Small intestine (tissue), 7 donors: ENCODE data around the gene CEP192. TPM values are rescaled to one million over a fixed set of nuclear protein-coding genes. Genes with fewer than 3 reads are reported as not detected.
A peak's percentile ranks its signal among the peaks of the same experiment; 100 is the strongest.

ENCODE experiments used
- DNase-seq, 2 donors: peaks; one replicate each; pipeline versions ENCODE4 v3.0.0 to v3.0.0-alpha.2; 2013
- FAIRE-seq: peaks from 2 replicates; lab custom pipeline; 2012; peaks lifted over from hg19 to GRCh38; lab: Jason Lieb, UNC
- H3K27ac ChIP-seq, 3 donors: one replicate each; pipeline ENCODE4 v1.5.1; 2013; ENCODE audit warnings: low read length in 2 of 3, mild to moderate bottlenecking in 2 of 3, control low read depth in 1 of 3, inconsistent platforms in 1 of 3, low read depth in 1 of 3, moderate library complexity in 1 of 3
- H3K27me3 ChIP-seq, 3 donors: one replicate each; pipeline ENCODE4 v1.6.1; 2013; ENCODE audit warnings: low read length in 3 of 3, inconsistent platforms in 1 of 3; ENCODE audit not compliant: control insufficient read depth in 3 of 3, insufficient read depth in 3 of 3
- H3K36me3 ChIP-seq, 3 donors: one replicate each; pipeline ENCODE4 v1.6.1; 2013; ENCODE audit warnings: low read length in 3 of 3, inconsistent platforms in 1 of 3, low read depth in 1 of 3, mild to moderate bottlenecking in 1 of 3, moderate library complexity in 1 of 3; ENCODE audit not compliant: control insufficient read depth in 3 of 3, insufficient read depth in 2 of 3
- H3K4me1 ChIP-seq, 3 donors: one replicate each; pipeline ENCODE4 v1.6.1; 2013; ENCODE audit warnings: low read length in 2 of 3, inconsistent platforms in 1 of 3, low read depth in 1 of 3, mild to moderate bottlenecking in 1 of 3, moderate library complexity in 1 of 3; ENCODE audit not compliant: control insufficient read depth in 3 of 3, insufficient read depth in 2 of 3
- H3K4me3 ChIP-seq, 3 donors: one replicate each; pipeline ENCODE4 v1.5.1; 2013; ENCODE audit warnings: low read length in 3 of 3, control low read depth in 1 of 3, inconsistent platforms in 1 of 3, low read depth in 1 of 3, mild to moderate bottlenecking in 1 of 3, moderate library complexity in 1 of 3
- H3K9me3 ChIP-seq, 2 donors: one replicate each; pipeline ENCODE4 v1.6.1; 2013; ENCODE audit warnings: low read depth in 1 of 2, low read length in 1 of 2; ENCODE audit not compliant: control insufficient read depth in 2 of 2, insufficient read depth in 1 of 2
- WGBS, 3 donors: extraction: QIAGEN DNeasy Blood & Tissue Kit; methylation state at CpG; one replicate each; pipeline ENCODE4 v1.1.7; 2013; 5-methylcytosine and 5-hydroxymethylcytosine counted together
- polyA plus RNA-seq, 4 donors: library from polyadenylated mRNA; stranded (reverse) in 3 of 4; unstranded in 1 of 4; fragments of 200-250 nt in 3 of 4; fragments of 120-200 nt in 1 of 4; gene quantifications; one replicate each; pipeline versions ENCODE4 v1.2.1 to v1.2.3, GENCODE V29; 2013
- donor health status: healthy with polysubstance abuse.
- donor health status: control.
- donor health status: control.
- donor health status: Bipolar disorder and iron deficiency.
- donor health status: healthy.

Gene CEP192
- polyA plus RNA-seq, 4 donors = 9.6 to 29.3 (median 12.4) TPM

DNA sequence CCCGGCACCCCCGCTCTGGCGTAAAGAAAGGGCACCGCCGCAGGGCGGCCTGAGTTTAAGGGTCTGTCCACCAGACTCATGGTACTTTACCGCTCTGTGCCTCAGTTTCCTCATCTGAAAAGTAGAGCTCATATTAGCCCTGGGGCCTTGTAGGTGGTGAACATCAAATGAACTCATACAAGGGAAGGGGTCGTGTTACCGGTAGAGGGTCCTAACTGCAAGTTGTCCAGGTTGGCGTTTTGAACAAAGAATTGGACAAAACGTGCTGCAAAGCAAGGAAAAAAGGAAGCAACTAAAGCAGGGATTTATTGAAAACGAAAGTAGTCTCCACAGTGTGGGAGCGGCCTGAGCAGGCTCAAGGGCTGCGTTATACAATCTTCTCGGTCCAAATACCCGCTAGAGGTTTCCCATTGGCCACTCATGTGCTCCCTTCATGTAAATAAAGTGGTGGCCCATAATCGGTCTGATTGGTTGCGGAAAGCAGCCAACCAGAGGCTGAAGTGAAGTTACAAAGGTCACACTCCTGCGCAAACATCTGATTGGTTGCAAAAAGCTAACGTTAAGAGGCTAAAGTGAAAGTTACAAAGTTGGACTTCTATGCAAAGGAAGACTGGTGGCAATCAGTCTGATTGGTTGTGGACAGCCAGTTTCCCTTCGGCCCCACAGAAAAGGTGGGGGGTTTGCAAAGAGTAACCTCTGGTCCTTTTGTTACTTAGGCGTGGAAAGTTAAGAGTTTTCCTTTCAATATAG is 146.7 kb downstream of the CEP192 start:
- peak overlapping the region; percentile 42 to 62 (median 48) for H3K4me3 ChIP-seq
- peaks cover 0 to 8% of the 10 kb centered on the region in 2 donors for H3K9me3 ChIP-seq
- peaks cover 0 to 30% (median 0%) of the 10 kb centered on the region in 3 donors for H3K27me3 ChIP-seq
- DNase-seq = peak; percentile 48 to 99
- peak overlapping the region in 2 of 3 donors; percentile 80 to 88 for H3K27ac ChIP-seq
- peaks cover 0 to 2% (median 0%) of the 10 kb centered on the region in 3 donors for H3K4me1 ChIP-seq
- FAIRE-seq = peak; percentile 85
- no peaks in the 10 kb centered on the region for H3K36me3 ChIP-seq
- WGBS, 3 donors = 10 to 56% (median 12%) methylated on average over 22 of the region's 22 CpGs

DNA sequence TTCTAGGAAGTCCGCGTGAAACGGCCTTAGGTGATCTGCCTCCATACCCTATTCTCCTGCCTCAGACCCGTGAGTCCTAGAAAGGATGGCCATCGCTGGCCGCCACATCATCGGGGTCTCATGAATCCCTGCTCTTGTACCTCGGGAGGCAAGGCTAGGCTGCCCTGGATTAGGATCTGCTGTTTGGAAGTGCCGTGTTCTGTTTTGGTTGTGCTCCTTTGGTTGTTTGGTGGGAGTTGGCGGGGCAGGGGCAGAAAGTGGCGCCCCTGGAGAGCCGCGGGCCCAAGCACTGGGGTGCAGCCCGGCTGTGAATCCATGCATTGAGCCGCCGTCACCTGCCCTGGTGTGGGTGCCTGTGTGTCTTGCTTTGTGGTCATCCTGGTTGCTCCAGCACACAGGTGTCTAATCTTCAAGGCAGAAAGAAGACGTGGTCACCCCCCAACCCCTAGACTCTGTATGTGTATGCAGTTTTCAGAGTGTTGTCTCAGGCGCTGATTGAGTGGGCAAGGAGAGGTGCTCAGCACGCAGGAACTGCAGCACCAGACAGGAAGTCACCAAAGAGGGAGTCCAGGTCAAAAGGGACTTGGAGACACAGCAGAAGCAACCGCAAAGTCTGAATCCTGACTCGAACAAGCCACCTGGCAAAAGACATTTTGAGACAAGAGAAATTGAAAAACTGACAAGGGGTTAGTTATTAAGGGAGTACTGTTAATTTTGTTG is 147.4 kb downstream of the CEP192 start:
- Histone ChIP-seq H3K27me3 (peaks cover 0 to 30% (median 0%) of the 10 kb centered on the region in 3 donors), H3K4me1 (peaks cover 0 to 2% (median 0%) of the 10 kb centered on the region in 3 donors), H3K4me3 (peak overlapping the region in 1 of 3 donors; percentile 40), H3K36me3 (no peaks in the 10 kb centered on the region), H3K27ac (peak overlapping the region in 2 of 3 donors; percentile 50 to 56), H3K9me3 (peaks cover 0 to 14% of the 10 kb centered on the region in 2 donors)
- WGBS, 3 donors = 74 to 93% (median 77%) methylated on average over 21 of the region's 21 CpGs
- FAIRE-seq (no peak), DNase-seq (no peak)

DNA sequence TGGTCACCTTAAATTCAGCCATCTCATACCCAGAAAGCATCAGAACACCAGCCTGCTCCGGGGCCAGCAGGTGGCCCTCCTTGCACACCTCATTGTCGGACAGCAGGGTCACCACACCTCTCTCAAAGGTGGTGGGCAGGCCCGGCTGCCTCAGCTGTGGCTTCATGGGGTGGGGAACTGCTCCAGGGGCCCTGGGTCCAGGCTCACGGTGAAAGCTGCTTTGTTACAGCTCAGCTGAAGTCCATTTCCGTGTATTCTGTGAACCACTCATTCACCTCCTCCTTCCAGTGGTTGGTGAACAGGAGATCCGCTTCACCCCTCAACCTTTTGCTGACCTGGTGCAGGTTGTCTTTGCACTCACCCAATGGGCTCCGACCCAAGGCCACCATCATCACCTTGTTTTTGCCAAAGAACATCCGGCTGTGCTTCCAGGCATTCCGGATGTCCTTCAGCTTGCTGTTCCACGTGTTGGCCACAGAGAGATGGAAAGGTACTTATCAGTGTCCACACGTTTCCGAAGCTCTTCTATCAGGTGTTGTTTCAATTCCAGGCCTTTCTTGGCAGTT is 148.8 kb downstream of the CEP192 start:
- Histone ChIP-seq H3K4me1 (peaks cover 0 to 2% (median 0%) of the 10 kb centered on the region in 3 donors), H3K9me3 (peaks cover 2 to 20% of the 10 kb centered on the region in 2 donors), H3K36me3 (no peaks in the 10 kb centered on the region), H3K27ac (no peak overlapping the region), H3K27me3 (peaks cover 0 to 29% (median 0%) of the 10 kb centered on the region in 3 donors), H3K4me3 (no peak overlapping the region)
- 65 to 86% (median 67%) methylated on average over 12 of the region's 12 CpGs for WGBS, 3 donors
- no peak for FAIRE-seq
- DNase-seq = peak; percentile 11 to 14

DNA sequence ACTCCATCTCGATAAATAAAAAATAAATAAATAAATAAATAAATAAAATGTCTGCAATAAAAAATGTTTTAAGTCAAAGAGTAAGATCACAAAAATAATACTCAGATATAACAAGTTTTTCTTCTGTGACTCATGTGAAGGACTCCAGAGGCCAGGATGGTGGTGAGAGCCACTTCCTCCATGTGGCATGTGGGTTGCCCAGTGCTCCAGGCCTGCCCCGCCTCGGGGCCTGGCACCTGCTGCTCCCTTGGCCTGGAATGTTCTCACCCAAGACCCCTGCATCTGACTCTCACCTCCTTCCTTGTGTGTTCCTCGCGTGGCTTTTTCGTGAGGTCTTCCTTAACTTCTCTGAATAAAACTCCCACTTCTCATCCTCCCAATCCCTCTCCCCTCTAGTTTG is 150.0 kb downstream of the CEP192 start:
- 81 to 90% (median 86%) methylated on average over 6 of the region's 6 CpGs for WGBS, 3 donors
- no peaks in the 10 kb centered on the region for H3K36me3 ChIP-seq
- peaks cover 2 to 20% of the 10 kb centered on the region in 2 donors for H3K9me3 ChIP-seq
- FAIRE-seq (no peak), DNase-seq (no peak)
- H3K27ac ChIP-seq = no peak overlapping the region
- peaks cover 0 to 19% (median 0%) of the 10 kb centered on the region in 3 donors for H3K27me3 ChIP-seq
- H3K4me3 ChIP-seq = no peak overlapping the region
- H3K4me1 ChIP-seq = peaks cover 0 to 2% (median 0%) of the 10 kb centered on the region in 3 donors

DNA sequence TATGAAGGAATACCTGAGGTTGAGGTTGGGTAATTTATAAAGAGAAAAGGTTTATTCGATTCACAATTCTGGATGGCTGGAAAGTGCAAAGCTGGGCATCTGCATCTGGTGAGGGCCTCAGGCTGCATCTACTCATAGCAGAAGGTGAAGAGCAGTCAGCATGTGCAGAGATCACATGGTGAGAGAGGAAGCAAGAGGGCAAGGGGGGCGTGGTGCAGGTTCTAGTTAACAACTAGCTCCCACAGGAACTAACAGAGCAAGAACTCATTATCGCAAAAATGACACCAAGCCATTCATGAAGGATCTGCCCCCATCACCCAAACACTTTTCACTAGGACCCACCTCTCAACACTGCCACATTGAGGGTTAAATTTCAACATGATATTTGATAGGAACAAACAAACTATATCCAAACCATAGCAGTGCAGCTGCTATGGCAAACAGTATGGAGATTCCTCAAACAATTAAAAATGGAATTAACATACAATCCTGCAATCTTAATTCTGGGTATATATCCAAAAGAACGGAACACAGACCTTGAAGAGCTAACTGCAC is 154.6 kb downstream of the CEP192 start:
- Histone ChIP-seq H3K4me1 (no peaks in the 10 kb centered on the region), H3K9me3 (peaks cover 2 to 15% of the 10 kb centered on the region in 2 donors), H3K4me3 (no peak overlapping the region), H3K27ac (no peak overlapping the region), H3K36me3 (no peaks in the 10 kb centered on the region), H3K27me3 (no peaks in the 10 kb centered on the region)
- WGBS, 3 donors = 82 to 89% (median 83%) methylated on average over 4 of the region's 4 CpGs
- DNase-seq (no peak), FAIRE-seq (no peak)

DNA sequence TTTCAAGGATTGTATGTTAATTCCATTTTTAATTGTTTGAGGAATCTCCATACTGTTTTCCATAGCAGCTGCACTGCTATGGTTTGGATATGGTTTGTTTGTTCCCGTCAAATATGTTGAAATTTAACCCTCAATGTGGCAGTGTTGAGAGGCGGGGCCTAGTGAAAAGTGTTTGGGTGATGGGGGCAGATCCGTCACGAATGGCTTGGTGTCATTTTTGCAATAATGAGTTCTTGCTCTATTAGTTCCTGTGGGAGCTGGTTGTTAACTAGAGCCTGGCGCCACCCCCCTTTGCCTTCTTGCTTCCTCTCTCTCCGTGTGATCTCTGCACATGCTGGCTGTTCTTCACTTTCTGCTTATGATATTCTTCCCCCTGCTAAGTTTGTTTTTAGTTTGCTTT is 156.0 kb downstream of the CEP192 start:
- WGBS, 3 donors = 53 to 77% (median 75%) methylated on average over 6 of the region's 6 CpGs
- FAIRE-seq (no peak), DNase-seq (no peak)

DNA sequence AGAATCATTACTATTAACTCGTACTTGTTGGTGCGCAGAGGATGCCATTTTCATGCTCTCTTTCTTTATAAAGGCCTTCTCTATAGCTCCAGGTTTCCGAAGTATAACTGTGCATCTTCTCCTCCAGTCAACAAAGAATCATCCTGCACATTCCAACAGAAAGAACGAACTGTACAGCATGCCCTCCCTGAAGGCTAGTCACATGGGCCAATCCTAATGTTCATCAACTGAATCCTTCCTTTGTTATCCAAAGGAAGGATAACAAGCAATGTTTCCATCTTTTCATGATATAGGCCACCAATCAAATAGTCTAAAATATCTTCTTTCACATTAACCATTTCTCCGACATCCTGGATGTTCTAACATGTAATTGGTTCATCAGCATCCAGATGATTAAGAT is 160.5 kb downstream of the CEP192 start:
- Histone ChIP-seq H3K4me1 (no peaks in the 10 kb centered on the region), H3K36me3 (no peaks in the 10 kb centered on the region), H3K9me3 (peaks cover 0 to under 1% of the 10 kb centered on the region in 2 donors), H3K27ac (no peak overlapping the region), H3K4me3 (no peak overlapping the region), H3K27me3 (no peaks in the 10 kb centered on the region)
- 89 to 93% (median 91%) methylated on average over 5 of the region's 5 CpGs for WGBS, 3 donors
- FAIRE-seq (no peak), DNase-seq (no peak)

More for the DNA sequence above, 156.0 kb downstream of the CEP192 start:
- Histone ChIP-seq H3K4me1 (no peaks in the 10 kb centered on the region), H3K27me3 (no peaks in the 10 kb centered on the region), H3K36me3 (no peaks in the 10 kb centered on the region), H3K4me3 (no peak overlapping the region), H3K9me3 (peaks cover 2 to 15% of the 10 kb centered on the region in 2 donors), H3K27ac (no peak overlapping the region)

DNA sequence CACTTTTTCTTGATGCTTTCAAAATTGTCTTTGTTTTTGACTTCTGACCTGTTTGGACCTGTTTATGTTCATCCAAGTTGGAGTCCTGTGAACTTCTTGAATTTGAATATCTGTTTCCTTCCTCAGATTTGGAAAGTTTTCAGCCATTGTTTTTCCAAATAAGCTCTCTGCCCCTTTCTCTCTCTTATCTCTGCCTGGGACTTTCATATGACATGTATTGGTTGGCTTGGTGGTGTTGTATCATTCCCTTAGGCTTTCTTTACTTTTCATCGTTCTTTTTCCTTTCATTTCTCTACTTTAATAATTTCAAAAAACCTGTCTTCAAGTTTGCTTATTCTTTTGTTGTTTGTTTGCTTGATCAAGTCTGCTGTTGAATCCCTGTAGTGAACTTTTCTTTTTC is 167.3 kb downstream of the CEP192 start:
- Histone ChIP-seq H3K36me3 (no peaks in the 10 kb centered on the region), H3K4me1 (no peaks in the 10 kb centered on the region), H3K27me3 (no peaks in the 10 kb centered on the region), H3K9me3 (peaks cover 0 to 19% of the 10 kb centered on the region in 2 donors), H3K27ac (no peak overlapping the region), H3K4me3 (no peak overlapping the region)
- 92 to 100% (median 98%) methylated on average over 1 of the region's 1 CpG for WGBS, 3 donors
- DNase-seq = no peak
- no peak for FAIRE-seq
